Measurements from ENCODE around the gene PHPT1.

DNA sequence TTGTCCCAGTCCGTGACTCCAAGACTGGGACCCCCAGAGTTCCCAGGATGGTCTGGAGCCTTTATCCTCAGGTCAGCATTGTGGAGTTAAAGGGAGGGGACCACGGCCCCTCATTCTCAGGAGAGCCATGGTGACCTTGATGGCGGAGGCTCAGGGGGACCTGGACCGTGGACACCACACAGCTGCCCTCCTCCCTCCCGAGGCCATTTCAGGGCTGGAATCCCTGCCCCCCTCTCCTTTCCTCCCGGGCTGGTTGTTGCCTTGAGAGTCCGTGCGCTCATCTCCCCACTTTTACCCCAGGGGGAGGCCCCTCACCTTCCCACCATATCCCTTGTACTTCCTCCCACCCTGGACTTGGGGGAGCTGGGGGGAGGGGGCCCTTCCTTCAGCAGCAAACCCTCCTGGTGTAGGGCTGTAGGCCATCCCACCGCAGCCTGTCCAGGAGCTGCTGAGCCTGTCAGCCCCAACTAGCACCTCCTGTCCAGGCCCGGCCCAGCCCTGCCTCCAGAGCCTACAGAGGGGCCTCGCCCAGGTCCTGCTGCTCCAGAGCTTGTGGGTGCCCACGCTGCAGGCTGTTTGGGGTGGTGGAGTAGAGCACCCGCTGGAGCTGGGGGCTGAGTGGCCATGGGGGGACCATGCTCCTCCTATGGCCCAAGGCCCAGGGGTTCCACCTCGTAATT lies 21.3 kb upstream of the PHPT1 start:
- TF ChIP-seq GATA2 (IDR thresholded peaks at IDR 0.05; ENCODE audit: low read depth, low read length) (no peak), GATA3 (IDR thresholded peaks at IDR 0.05; ENCODE audit: low read depth, low read length) (no peak)

Data from SH-SY5Y (cell line).